GM23338 (cell line): ENCODE measurements around the gene ENTPD1. TPM values are rescaled to one million over a fixed set of nuclear protein-coding genes. Genes with fewer than 3 reads are reported as not detected.

Source experiments
- ATAC-seq: fragments of 200-7000 bp; cut with Tn5 transposase; 3 replicates; pipeline ENCODE4 v1.9.1; 2020
- DNase-seq: peaks from one replicate; pipeline ENCODE4 v3.0.0-alpha.2; 2015; ENCODE audit warnings: low spot score
- H2AFZ ChIP-seq: fragments of 200-600 bp; sonication (generic); 2 replicates; pipeline ENCODE4 v1.8.0; 2016; ENCODE audit warnings: antibody characterized with exemption, mild to moderate bottlenecking, moderate library complexity
- H3F3A ChIP-seq: fragments of 200-600 bp; sonication (generic); replicated peaks from 2 replicates; pipeline ENCODE4 v1.8.0; 2017; ENCODE audit warnings: antibody characterized with exemption, mixed run types, low read depth
- H3K27ac ChIP-seq: fragments of 200-600 bp; sonication (generic); 2 replicates; pipeline ENCODE4 v1.6.1; 2016; ENCODE audit warnings: low read depth
- H3K27me3 ChIP-seq: fragments of 200-600 bp; sonication (generic); 2 replicates; pipeline ENCODE4 v1.8.0; 2016; ENCODE audit warnings: mild to moderate bottlenecking, mixed run types, moderate library complexity; ENCODE audit not compliant: insufficient read depth
- H3K36me3 ChIP-seq: fragments of 200-600 bp; sonication (generic); 2 replicates; pipeline ENCODE4 v1.8.0; 2016; ENCODE audit warnings: mild to moderate bottlenecking; ENCODE audit not compliant: insufficient read depth
- H3K4me1 ChIP-seq: fragments of 200-600 bp; sonication (generic); 2 replicates; pipeline ENCODE4 v1.8.0; 2016; ENCODE audit warnings: mild to moderate bottlenecking, moderate library complexity; ENCODE audit not compliant: insufficient read depth
- H3K4me2 ChIP-seq: fragments of 200-600 bp; sonication (generic); 2 replicates; pipeline ENCODE4 v1.7.1; 2017; ENCODE audit warnings: mixed run types
- H3K4me3 ChIP-seq: fragments of 200-600 bp; sonication (generic); 2 replicates; pipeline ENCODE4 v1.6.1; 2016; ENCODE audit warnings: mixed run types
- H3K79me2 ChIP-seq: fragments of 200-600 bp; sonication (generic); replicated peaks from 2 replicates; pipeline ENCODE4 v1.8.0; 2017; ENCODE audit warnings: mild to moderate bottlenecking; ENCODE audit not compliant: insufficient read depth
- H3K9me2 ChIP-seq: fragments of 200-600 bp; sonication (generic); 2 replicates; pipeline ENCODE4 v1.8.0; 2017; ENCODE audit not compliant: insufficient read depth
- H4K20me1 ChIP-seq: fragments of 200-600 bp; sonication (generic); replicated peaks from 2 replicates; pipeline ENCODE4 v1.8.0; 2017; ENCODE audit warnings: mild to moderate bottlenecking; ENCODE audit not compliant: insufficient read depth
- H3K27ac Mint-ChIP-seq: 2 replicates; pipeline ENCODE4 v1.8.0; 2020; ENCODE audit warnings: inconsistent platforms, mild to moderate bottlenecking, moderate library complexity, mixed read lengths
- H3K27me3 Mint-ChIP-seq: 3 replicates; pipeline ENCODE4 v1.8.0; 2022; ENCODE audit warnings: low read depth, mild to moderate bottlenecking, moderate library complexity, mixed read lengths, inconsistent platforms; ENCODE audit not compliant: insufficient read depth, poor library complexity
- H3K36me3 Mint-ChIP-seq: 3 replicates; pipeline ENCODE4 v1.8.0; 2021; ENCODE audit warnings: low read depth, mild to moderate bottlenecking, inconsistent platforms, moderate library complexity, mixed read lengths
- H3K4me1 Mint-ChIP-seq: 3 replicates; pipeline ENCODE4 v1.8.0; 2020; ENCODE audit warnings: mild to moderate bottlenecking, inconsistent platforms, mixed read lengths
- H3K4me3 Mint-ChIP-seq: 3 replicates; pipeline ENCODE4 v1.8.0; 2021; ENCODE audit warnings: moderate library complexity, mild to moderate bottlenecking, inconsistent platforms, mixed read lengths
- H3K9me3 Mint-ChIP-seq: 3 replicates; pipeline ENCODE4 v1.8.0; 2020; ENCODE audit warnings: moderate library complexity, mild to moderate bottlenecking, inconsistent platforms, mixed read lengths
- CREB1 ChIP-seq: fragments of 250-450 bp; sonication (Bioruptor Pico); IDR thresholded peaks from 2 replicates; pipeline ENCODE4 v1.5.0; 2020; ENCODE audit warnings: low read depth, mild to moderate bottlenecking, moderate library complexity
- CTCF ChIP-seq, 2 experiments: fragments of 200-600 bp in 1 of 2; sonication (generic) in 1 of 2; conservative IDR thresholded peaks; 2 replicates each; pipeline versions ENCODE4 v1.5.1 to v1.6.1; 2016 to 2017; ENCODE audit warnings: antibody characterized with exemption in 2 of 2, low read depth in 2 of 2, mild to moderate bottlenecking in 2 of 2, moderate library complexity in 1 of 2
- ETS1 ChIP-seq: IDR thresholded peaks from 2 replicates; pipeline ENCODE4 v1.6.1; 2016; ENCODE audit warnings: antibody characterized with exemption
- EZH2 ChIP-seq: fragments of 200-600 bp; sonication (generic); IDR thresholded peaks from one replicate; pipeline ENCODE4 v1.8.0; 2017; ENCODE audit warnings: antibody characterized with exemption, mild to moderate bottlenecking, low read depth; ENCODE audit not compliant: unreplicated experiment
- EZH2phosphoT487 ChIP-seq: fragments of 200-600 bp; sonication (generic); IDR thresholded peaks from one replicate; pipeline ENCODE4 v1.8.1; 2018; ENCODE audit warnings: antibody characterized with exemption; ENCODE audit not compliant: unreplicated experiment
- JUNB ChIP-seq: IDR thresholded peaks from one replicate; pipeline ENCODE4 v1.6.1; 2016; ENCODE audit warnings: antibody characterized with exemption; ENCODE audit not compliant: unreplicated experiment
- NANOG ChIP-seq: IDR thresholded peaks from 2 replicates; pipeline ENCODE4 v1.6.1; 2016; ENCODE audit warnings: antibody characterized with exemption, borderline replicate concordance
- POLR2AphosphoS5 ChIP-seq: IDR thresholded peaks from 2 replicates; pipeline ENCODE4 v1.6.1; 2016; ENCODE audit warnings: antibody characterized with exemption, low read depth
- REST ChIP-seq: IDR thresholded peaks from one replicate; pipeline ENCODE4 v1.6.1; 2018; ENCODE audit warnings: antibody characterized with exemption; ENCODE audit not compliant: unreplicated experiment
- STAT1 ChIP-seq: IDR thresholded peaks from one replicate; pipeline ENCODE4 v1.6.1; 2016; ENCODE audit warnings: antibody characterized with exemption; ENCODE audit not compliant: unreplicated experiment
- ZNF114 ChIP-seq: fragments of 250-450 bp; sonication (Bioruptor Pico); IDR thresholded peaks from 2 replicates; pipeline ENCODE4 v1.5.0; 2020; ENCODE audit warnings: mild to moderate bottlenecking, moderate library complexity
- ZNF331 ChIP-seq: fragments of 250-450 bp; sonication (Bioruptor Pico); IDR thresholded peaks from 2 replicates; pipeline ENCODE4 v1.5.0; 2020; ENCODE audit warnings: low read depth, mild to moderate bottlenecking, moderate library complexity
- ZNF462 ChIP-seq: fragments of 250-450 bp; sonication (Bioruptor Pico); IDR thresholded peaks from 2 replicates; pipeline ENCODE4 v1.5.0; 2020; ENCODE audit warnings: mild to moderate bottlenecking, moderate library complexity
- polyA plus RNA-seq: library from polyadenylated mRNA; unstranded; fragments of >200 nt; fragmentation: Nextera tagmentation; extraction: Ambion mirVana; gene quantifications from 2 replicates; pipeline ENCODE4 v1.2.1, GENCODE V29; 2016
- total RNA-seq: library from RNA; depleted of rRNA; stranded (reverse); fragments of >200 nt; shearing (Covaris generic); gene quantifications from 2 replicates; pipeline ENCODE4 v1.2.3, GENCODE V29; 2014

The ENTPD1 gene
- total and polyA plus RNA-seq, 2 experiments from 2014 or later: 2.3 to 3.6 TPM

GRCh38 chr10:95791425-95791979, 35.5 kb downstream of the ENTPD1 start:
- no peak for ATAC-seq
- H3K4me1 Mint-ChIP-seq: no peaks in the 10 kb centered on the region; the same call in 2 of the 3 replicates
- TF ChIP-seq ZNF114 (CRISPR knock-in tag) (no peak), ZNF331 (CRISPR knock-in tag) (no peak), JUNB (no peak), REST (no peak), ETS1 (no peak), EZH2phosphoT487 (no peak), CTCF (conservative IDR thresholded peaks at IDR 0.05; ENCODE audit: low read depth in 2 of 2) (no peak), POLR2AphosphoS5 (no peak), ZNF462 (CRISPR knock-in tag) (no peak), CREB1 (CRISPR knock-in tag) (no peak), STAT1 (no peak), EZH2 (no peak), NANOG (no peak)
- Histone ChIP-seq H3K36me3 (no peaks in the 10 kb centered on the region), H4K20me1 (no peaks in the 10 kb centered on the region), H3K4me1 (no peaks in the 10 kb centered on the region; the same call in 1 of the 2 replicates), H3K9me2 (peaks cover 7% of the 10 kb centered on the region; the same call in 1 of the 2 replicates), H3K79me2 (no peaks in the 10 kb centered on the region), H3K27me3 (no peaks in the 10 kb centered on the region), H3K4me3 (no peak overlapping the region), H3F3A (no peaks in the 10 kb centered on the region), H3K4me2 (no peak overlapping the region), H3K27ac (no peak overlapping the region), H2AFZ (no peak overlapping the region)
- H3K9me3 Mint-ChIP-seq: no peaks in the 10 kb centered on the region
- H3K4me3 Mint-ChIP-seq: no peak overlapping the region
- no peak for DNase-seq
- H3K36me3 Mint-ChIP-seq: no peaks in the 10 kb centered on the region
- no peaks in the 10 kb centered on the region for H3K27me3 Mint-ChIP-seq
- no peak overlapping the region for H3K27ac Mint-ChIP-seq
